Measurements from ENCODE around the gene SLC38A8. TPM values are rescaled to one million over a fixed set of nuclear protein-coding genes. Genes with fewer than 3 reads are reported as not detected.

SLC38A8 gene
- total RNA-seq, 5 donors from 2014 or later (not counting 1 experiment from before 2014, with no cell fraction given), result not detected

DNA sequence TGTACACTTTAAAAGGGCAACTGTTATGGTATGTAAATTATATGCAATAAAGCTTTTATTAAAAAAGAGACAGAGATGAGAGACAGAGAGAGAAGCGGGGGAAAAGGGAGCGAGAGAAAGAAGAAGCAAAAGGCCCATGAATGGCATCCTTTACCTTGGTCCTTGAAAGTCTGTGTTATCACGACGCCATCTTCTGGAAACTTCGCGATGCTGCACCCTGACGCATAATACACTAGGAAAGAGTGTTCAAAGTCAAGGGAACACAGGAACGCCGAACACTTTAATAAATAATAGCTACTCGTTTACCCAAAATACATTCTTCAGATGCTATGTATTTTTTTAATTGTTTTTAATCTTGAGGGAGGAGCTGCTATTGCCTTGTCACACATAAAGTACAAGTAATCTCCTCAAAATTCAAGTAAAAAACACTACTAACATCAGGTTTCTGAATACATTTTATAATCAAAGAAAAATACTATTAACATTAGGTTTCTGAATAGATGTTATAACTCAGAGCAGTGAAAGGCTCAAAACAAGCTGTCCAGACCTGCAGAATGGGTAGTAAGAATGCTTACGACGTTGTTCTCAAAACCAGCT, 23.0 kb upstream of the SLC38A8 start:
- Mint-ChIP-seq H3K36me3 (peaks cover 61% of the 10 kb centered on the region), H3K27me3 (no peaks in the 10 kb centered on the region), H3K27ac (no peak overlapping the region), H3K9me3 (no peaks in the 10 kb centered on the region), H3K4me3 (no peak overlapping the region), H3K4me1 (no peaks in the 10 kb centered on the region)
- 39% methylated on average over 3 of the region's 12 CpGs for WGBS (ENCODE audit: insufficient coverage)
- DNase-seq (peak in 11 of 35 experiments; percentile 10 to 47 (median 15)), ATAC-seq (replicated peaks in 1 of 4) (no peak)
- ChIA-PET CTCF (interaction anchor here (1.0 to 1.4 kb wide), 6 partner anchors 11 to 241 kb away, joined by 3 to 4 read pairs (median 4); no protein-coding TSS in a partner anchor), POLR2A (no interaction called here)
- H3K27ac ChIP-seq (ENCODE audit: low read length), result no peak overlapping the region
- H3K9me3 ChIP-seq, result no peaks in the 10 kb centered on the region
- H3K27me3 ChIP-seq (replicated peaks in 1 of 2; ENCODE audit: control insufficient read depth in 2 of 2, extremely low read depth in 1 of 2, insufficient read depth in 2 of 2, low read length in 1 of 2), result no peaks in the 10 kb centered on the region
- no peaks in the 10 kb centered on the region for H3K4me1 ChIP-seq (ENCODE audit: control insufficient read depth in 1 of 2, extremely low read depth in 1 of 2, insufficient read depth in 2 of 2, low read length in 2 of 2)
- no peak overlapping the region for H3K4me3 ChIP-seq (ENCODE audit: control insufficient read depth in 1 of 2, extremely low read depth in 1 of 2, low read length in 1 of 2)
- peaks cover 29 to 88% of the 10 kb centered on the region in 2 donors for H3K36me3 ChIP-seq (ENCODE audit: control insufficient read depth in 2 of 2, extremely low read depth in 1 of 2, insufficient read depth in 1 of 2, low read length in 1 of 2)

DNA sequence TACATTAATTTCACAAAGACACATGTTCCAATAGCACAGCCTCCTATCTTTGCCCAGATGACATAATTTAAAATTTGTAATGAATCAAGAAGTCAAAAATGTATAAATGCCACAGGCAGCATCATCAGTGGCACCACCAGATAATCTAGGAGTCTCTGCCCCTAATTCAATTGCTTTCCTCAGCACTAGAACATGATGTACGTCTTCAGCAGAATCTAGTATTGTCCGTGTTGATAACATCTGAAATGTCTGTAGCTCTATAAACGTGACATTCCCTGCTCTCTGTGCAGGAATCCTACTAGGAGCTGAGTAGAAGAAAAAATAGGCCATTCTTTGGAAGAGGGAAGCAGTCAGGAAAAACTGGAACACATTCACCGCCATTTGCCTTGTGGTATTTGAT, 21.4 kb upstream of the SLC38A8 start:
- 80% methylated on average over 1 of the region's 4 CpGs for WGBS (ENCODE audit: insufficient coverage)
- peaks cover 30 to 89% of the 10 kb centered on the region in 2 donors for H3K36me3 ChIP-seq (ENCODE audit: control insufficient read depth in 2 of 2, extremely low read depth in 1 of 2, insufficient read depth in 1 of 2, low read length in 1 of 2)
- Mint-ChIP-seq H3K9me3 (no peaks in the 10 kb centered on the region), H3K27me3 (no peaks in the 10 kb centered on the region), H3K4me1 (no peaks in the 10 kb centered on the region), H3K4me3 (no peak overlapping the region), H3K27ac (no peak overlapping the region), H3K36me3 (peaks cover 62% of the 10 kb centered on the region)
- no peaks in the 10 kb centered on the region for H3K9me3 ChIP-seq
- no peak overlapping the region for H3K4me3 ChIP-seq (ENCODE audit: control insufficient read depth in 1 of 2, extremely low read depth in 1 of 2, low read length in 1 of 2)
- ChIA-PET POLR2A (no interaction called here), CTCF (interaction anchor here (0.6 to 1.0 kb wide), 2 partner anchors 123 to 439 kb away, joined by 3 to 4 read pairs; partner anchors contain the start of gene TAF1C (in 1 of the 2))
- no peaks in the 10 kb centered on the region for H3K4me1 ChIP-seq (ENCODE audit: control insufficient read depth in 1 of 2, extremely low read depth in 1 of 2, insufficient read depth in 2 of 2, low read length in 2 of 2)
- H3K27ac ChIP-seq (ENCODE audit: low read length), result no peak overlapping the region
- no peak for ATAC-seq (replicated peaks in 1 of 4)
- no peak for DNase-seq
- no peaks in the 10 kb centered on the region for H3K27me3 ChIP-seq (replicated peaks in 1 of 2; ENCODE audit: control insufficient read depth in 2 of 2, extremely low read depth in 1 of 2, insufficient read depth in 2 of 2, low read length in 1 of 2)

DNA sequence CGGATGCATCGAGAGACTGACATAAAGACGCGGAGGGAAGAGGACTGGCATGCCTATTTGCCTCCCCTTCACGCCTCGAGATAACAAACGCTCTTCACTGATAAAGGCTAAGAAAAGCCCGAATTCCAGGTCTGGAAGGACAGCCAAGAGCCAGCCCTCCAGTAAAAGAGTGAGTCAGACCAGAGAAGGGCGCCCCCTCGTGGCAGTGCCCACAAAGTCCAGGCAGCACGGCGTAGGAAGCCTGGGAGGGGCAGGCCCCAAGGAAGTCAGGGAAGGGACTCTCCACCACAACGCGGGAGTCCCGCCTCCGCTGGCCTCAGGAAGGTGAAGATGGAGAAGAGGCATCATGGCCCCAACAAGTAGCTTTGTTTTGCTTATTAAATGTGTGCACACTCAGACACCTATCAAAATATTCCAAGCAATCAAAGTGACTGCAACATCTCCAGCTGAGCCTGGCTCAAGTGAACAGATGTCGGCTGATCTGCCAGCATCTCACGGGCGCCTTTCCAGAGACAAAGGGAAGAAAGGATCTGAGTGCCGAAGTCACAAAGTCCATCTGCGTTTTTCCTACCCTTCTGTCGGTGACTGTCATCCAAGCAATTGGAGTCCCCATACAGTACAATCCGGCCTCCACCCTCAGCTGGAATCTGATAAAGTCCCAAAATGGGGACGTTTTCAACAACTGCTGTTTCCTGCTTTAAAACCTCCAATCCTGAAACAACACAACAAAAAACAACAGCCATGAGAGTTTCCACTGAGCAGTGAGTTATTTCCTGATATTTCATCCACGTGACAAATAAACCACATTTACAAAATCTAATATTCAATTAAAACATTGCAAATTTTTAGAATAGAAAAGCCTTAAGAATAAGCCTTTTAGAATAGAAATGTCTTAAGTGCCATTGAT, 20.4 kb upstream of the SLC38A8 start:
- ATAC-seq (replicated peaks in 1 of 4) (peak; percentile 70 to 87 (median 74)), DNase-seq (peak in 34 of 35 experiments; percentile 8 to 72 (median 47))
- Histone ChIP-seq H3K9me3 (no peaks in the 10 kb centered on the region), H3K27me3 (replicated peaks in 1 of 2; ENCODE audit: control insufficient read depth in 2 of 2, extremely low read depth in 1 of 2, insufficient read depth in 2 of 2, low read length in 1 of 2) (no peaks in the 10 kb centered on the region), H3K4me3 (ENCODE audit: control insufficient read depth in 1 of 2, extremely low read depth in 1 of 2, low read length in 1 of 2) (no peak overlapping the region), H3K27ac (ENCODE audit: low read length) (no peak overlapping the region), H3K4me1 (ENCODE audit: control insufficient read depth in 1 of 2, extremely low read depth in 1 of 2, insufficient read depth in 2 of 2, low read length in 2 of 2) (no peaks in the 10 kb centered on the region), H3K36me3 (ENCODE audit: control insufficient read depth in 2 of 2, extremely low read depth in 1 of 2, insufficient read depth in 1 of 2, low read length in 1 of 2) (peaks cover 32 to 89% of the 10 kb centered on the region in 2 donors)
- ChIA-PET POLR2A (no interaction called here), CTCF (no interaction called here)
- Mint-ChIP-seq H3K4me1 (no peaks in the 10 kb centered on the region), H3K9me3 (no peaks in the 10 kb centered on the region), H3K27me3 (no peaks in the 10 kb centered on the region), H3K27ac (no peak overlapping the region), H3K4me3 (no peak overlapping the region), H3K36me3 (peaks cover 59% of the 10 kb centered on the region)
- WGBS (ENCODE audit: insufficient coverage), result 92% methylated on average over 16 of the region's 25 CpGs

DNA sequence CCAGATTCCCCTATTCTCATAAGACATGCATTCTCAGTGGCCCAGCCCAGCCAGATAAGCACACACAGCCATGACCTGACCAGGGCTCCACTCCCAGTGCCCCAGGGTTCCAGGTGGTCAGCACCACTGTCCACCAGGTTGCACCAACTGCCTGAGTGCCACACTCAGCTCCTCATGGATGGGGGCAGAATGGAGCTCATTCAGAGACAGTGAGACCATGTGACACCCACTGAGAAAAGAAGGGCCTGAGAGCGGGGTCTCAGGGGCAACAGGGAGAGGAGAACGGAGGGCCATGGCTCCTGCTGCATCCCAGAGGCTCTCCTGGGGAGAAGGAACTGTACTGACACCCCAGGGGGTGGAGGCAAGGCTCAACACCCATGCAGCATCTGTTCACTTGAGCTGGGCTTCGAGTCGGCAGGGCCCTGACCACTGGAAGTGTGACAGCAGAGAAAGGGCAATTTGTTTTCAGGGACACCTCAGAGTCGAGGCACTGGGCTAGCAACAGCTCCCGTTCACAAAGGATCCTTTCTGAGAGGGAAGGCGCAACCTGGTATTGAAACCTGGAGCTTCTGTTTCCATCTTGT, 18.7 kb upstream of the SLC38A8 start:
- Mint-ChIP-seq H3K4me1 (no peaks in the 10 kb centered on the region), H3K36me3 (peaks cover 60% of the 10 kb centered on the region), H3K27me3 (no peaks in the 10 kb centered on the region), H3K9me3 (no peaks in the 10 kb centered on the region), H3K4me3 (no peak overlapping the region), H3K27ac (no peak overlapping the region)
- POLR2A ChIA-PET, result no interaction called here
- CTCF ChIA-PET, result interaction anchor here in 1 of 2 donors (0.7 kb wide), 2 partner anchors 11 to 1213 kb away, joined by 3 to 5 read pairs; no protein-coding TSS in a partner anchor
- no peaks in the 10 kb centered on the region for H3K9me3 ChIP-seq
- DNase-seq (no peak), ATAC-seq (replicated peaks in 1 of 4) (no peak)
- no peak overlapping the region for H3K27ac ChIP-seq (ENCODE audit: low read length)
- WGBS (ENCODE audit: insufficient coverage), result 94% methylated on average over 6 of the region's 7 CpGs
- peaks cover 36 to 89% of the 10 kb centered on the region in 2 donors for H3K36me3 ChIP-seq (ENCODE audit: control insufficient read depth in 2 of 2, extremely low read depth in 1 of 2, insufficient read depth in 1 of 2, low read length in 1 of 2)
- H3K4me3 ChIP-seq (ENCODE audit: control insufficient read depth in 1 of 2, extremely low read depth in 1 of 2, low read length in 1 of 2), result no peak overlapping the region
- H3K4me1 ChIP-seq (ENCODE audit: control insufficient read depth in 1 of 2, extremely low read depth in 1 of 2, insufficient read depth in 2 of 2, low read length in 2 of 2), result no peaks in the 10 kb centered on the region
- H3K27me3 ChIP-seq (replicated peaks in 1 of 2; ENCODE audit: control insufficient read depth in 2 of 2, extremely low read depth in 1 of 2, insufficient read depth in 2 of 2, low read length in 1 of 2), result no peaks in the 10 kb centered on the region

DNA sequence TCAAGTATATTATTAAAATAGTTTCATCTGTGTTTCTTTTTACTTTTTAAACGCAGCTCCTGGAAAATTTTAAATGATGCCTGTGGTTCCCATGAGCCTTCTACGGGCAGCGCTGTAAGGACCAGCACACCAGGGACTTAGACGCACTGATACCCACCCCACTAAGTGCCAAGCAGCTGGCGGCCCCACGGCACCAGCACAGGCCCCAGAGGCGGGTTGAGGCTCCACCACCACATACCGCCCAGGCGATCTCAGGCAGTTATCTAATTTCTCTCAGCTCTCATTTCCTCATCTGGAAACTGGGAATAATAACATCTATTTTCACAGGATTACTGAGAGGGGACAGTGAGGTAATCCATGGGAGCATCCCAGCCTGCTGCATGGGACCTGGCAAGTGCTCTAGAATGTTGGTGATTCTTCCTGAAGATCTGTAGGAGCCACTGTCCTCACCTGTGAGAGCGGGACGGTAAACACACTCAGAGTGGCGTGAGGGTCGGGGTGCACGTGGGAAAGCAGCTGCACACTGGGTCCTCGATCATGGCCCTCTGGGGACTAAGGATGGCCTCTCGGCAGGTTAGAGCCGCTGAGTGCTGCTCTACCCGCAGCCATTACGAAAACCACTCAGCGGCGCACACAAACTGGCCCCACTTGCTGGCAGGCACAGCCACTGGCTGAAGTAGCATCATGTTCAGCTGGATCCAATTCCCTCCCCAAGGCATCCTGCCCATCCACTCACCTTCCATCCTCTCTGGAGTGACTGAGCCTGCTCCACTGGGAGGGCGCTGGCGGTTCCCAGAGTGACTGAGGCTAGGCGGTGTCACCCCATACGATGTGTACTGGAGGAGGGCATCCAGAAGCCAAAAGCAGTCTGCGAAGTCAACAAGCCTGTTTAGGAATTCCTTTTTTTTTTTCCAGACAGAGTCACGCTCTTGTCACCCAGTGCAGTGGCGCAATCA, 17.6 kb upstream of the SLC38A8 start:
- peaks cover 42 to 90% of the 10 kb centered on the region in 2 donors for H3K36me3 ChIP-seq (ENCODE audit: control insufficient read depth in 2 of 2, extremely low read depth in 1 of 2, insufficient read depth in 1 of 2, low read length in 1 of 2)
- H3K27ac Mint-ChIP-seq, result no peak overlapping the region
- ChIA-PET POLR2A (interaction anchor here in 1 of 2 donors (0.7 kb wide), 1 partner anchor 52 kb away, joined by 3 read pairs; no protein-coding TSS in a partner anchor), CTCF (interaction anchor here in 1 of 2 donors (0.7 kb wide), 2 partner anchors 10 to 1214 kb away, joined by 3 to 5 read pairs; no protein-coding TSS in a partner anchor)
- no peaks in the 10 kb centered on the region for H3K27me3 ChIP-seq (replicated peaks in 1 of 2; ENCODE audit: control insufficient read depth in 2 of 2, extremely low read depth in 1 of 2, insufficient read depth in 2 of 2, low read length in 1 of 2)
- no peak overlapping the region for H3K4me3 Mint-ChIP-seq
- no peak for DNase-seq
- H3K4me1 Mint-ChIP-seq, result no peaks in the 10 kb centered on the region
- no peaks in the 10 kb centered on the region for H3K9me3 ChIP-seq
- no peak overlapping the region for H3K27ac ChIP-seq (ENCODE audit: low read length)
- no peak for ATAC-seq (replicated peaks in 1 of 4)
- 98% methylated on average over 22 of the region's 28 CpGs for WGBS (ENCODE audit: insufficient coverage)
- no peaks in the 10 kb centered on the region for H3K9me3 Mint-ChIP-seq
- peaks cover 65% of the 10 kb centered on the region for H3K36me3 Mint-ChIP-seq
- no peaks in the 10 kb centered on the region for H3K4me1 ChIP-seq (ENCODE audit: control insufficient read depth in 1 of 2, extremely low read depth in 1 of 2, insufficient read depth in 2 of 2, low read length in 2 of 2)
- H3K27me3 Mint-ChIP-seq, result no peaks in the 10 kb centered on the region
- H3K4me3 ChIP-seq (ENCODE audit: control insufficient read depth in 1 of 2, extremely low read depth in 1 of 2, low read length in 1 of 2), result no peak overlapping the region

All from T-cell (primary cell).